Muscle layer of colon (tissue), 2 donors: Measurements from ENCODE around the gene GLI3.

Experiments
- H3K27ac ChIP-seq: one replicate; pipeline ENCODE4 v1.7.0; 2013; ENCODE audit warnings: low read depth, mild to moderate bottlenecking, low read length, moderate library complexity
- H3K27me3 ChIP-seq, 2 donors: one replicate each; pipeline ENCODE4 v1.7.0; 2013; ENCODE audit warnings: low read length in 2 of 2, mild to moderate bottlenecking in 2 of 2; ENCODE audit not compliant: insufficient read depth in 2 of 2, control insufficient read depth in 1 of 2
- H3K36me3 ChIP-seq: one replicate; pipeline ENCODE4 v1.7.0; 2013; ENCODE audit warnings: mild to moderate bottlenecking, low read length; ENCODE audit not compliant: insufficient read depth
- H3K4me1 ChIP-seq: one replicate; pipeline ENCODE4 v1.7.0; 2013; ENCODE audit warnings: mild to moderate bottlenecking, low read length; ENCODE audit not compliant: insufficient read depth
- H3K4me3 ChIP-seq, 2 donors: one replicate each; pipeline ENCODE4 v1.7.0; 2013; ENCODE audit warnings: low read length in 2 of 2, low read depth in 1 of 2, mild to moderate bottlenecking in 1 of 2, moderate library complexity in 1 of 2
- H3K9ac ChIP-seq: one replicate; pipeline ENCODE4 v1.7.0; 2013; ENCODE audit warnings: low read length
- H3K9me3 ChIP-seq: one replicate; pipeline ENCODE4 v1.7.0; 2013; ENCODE audit warnings: mild to moderate bottlenecking, low read length
- donor health status: abdominal sarcoma.
- donor health status: Adenocarcinoma of cecum.

GLI3 gene

DNA sequence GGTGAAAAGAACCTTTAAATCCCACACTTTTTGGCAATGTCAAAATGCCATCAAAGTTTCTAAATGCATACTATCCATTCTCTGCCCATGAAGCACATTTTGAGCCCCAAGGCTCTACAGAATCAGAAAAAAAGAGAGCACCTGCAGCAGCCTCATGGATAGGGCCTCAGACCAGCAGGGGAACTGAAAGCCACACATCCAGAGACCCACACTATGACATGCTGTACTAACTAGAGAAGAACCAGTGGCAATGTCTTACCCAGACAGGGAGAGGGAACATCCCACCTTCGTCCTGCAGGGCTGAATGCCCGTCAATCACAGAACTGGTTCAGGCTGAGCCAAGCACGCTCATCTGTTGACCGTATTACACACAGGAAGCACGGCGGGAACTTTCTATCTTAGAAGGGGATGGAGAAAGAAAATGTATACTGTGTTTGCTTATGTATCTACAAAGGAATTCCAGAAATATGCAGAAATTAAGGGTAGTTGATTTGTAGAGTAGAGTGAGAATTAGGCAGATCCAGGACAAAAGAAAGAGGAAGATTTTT, 237.2 kb downstream of the GLI3 start:
- Histone ChIP-seq H3K27me3 (no peaks in the 10 kb centered on the region), H3K4me1 (peaks cover 33% of the 10 kb centered on the region), H3K36me3 (peaks cover 10% of the 10 kb centered on the region), H3K27ac (no peak overlapping the region), H3K4me3 (no peak overlapping the region), H3K9ac (no peak overlapping the region), H3K9me3 (no peaks in the 10 kb centered on the region)

DNA sequence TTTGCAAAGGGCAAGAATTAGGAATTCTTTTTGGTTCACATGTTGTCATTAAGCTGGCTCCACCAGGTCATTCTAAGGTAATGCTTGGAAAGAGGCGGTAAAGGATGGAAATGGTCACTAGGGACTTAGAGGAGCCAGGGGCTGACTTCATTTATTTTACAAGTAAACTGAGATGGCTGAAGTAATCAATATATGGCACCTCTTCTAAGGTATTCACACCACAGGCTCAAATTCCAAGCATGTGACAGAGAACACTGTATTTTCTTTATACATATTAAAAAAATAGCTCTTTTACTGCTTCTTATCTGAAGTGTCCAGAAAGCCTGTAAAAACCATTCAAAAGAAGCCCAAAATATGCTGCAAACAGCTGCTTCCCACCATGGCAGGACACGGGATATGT, 239.0 kb downstream of the GLI3 start:
- Histone ChIP-seq H3K9me3 (no peaks in the 10 kb centered on the region), H3K27ac (no peak overlapping the region), H3K36me3 (peaks cover 10% of the 10 kb centered on the region), H3K4me3 (no peak overlapping the region), H3K4me1 (peaks cover 50% of the 10 kb centered on the region), H3K27me3 (no peaks in the 10 kb centered on the region), H3K9ac (no peak overlapping the region)

DNA sequence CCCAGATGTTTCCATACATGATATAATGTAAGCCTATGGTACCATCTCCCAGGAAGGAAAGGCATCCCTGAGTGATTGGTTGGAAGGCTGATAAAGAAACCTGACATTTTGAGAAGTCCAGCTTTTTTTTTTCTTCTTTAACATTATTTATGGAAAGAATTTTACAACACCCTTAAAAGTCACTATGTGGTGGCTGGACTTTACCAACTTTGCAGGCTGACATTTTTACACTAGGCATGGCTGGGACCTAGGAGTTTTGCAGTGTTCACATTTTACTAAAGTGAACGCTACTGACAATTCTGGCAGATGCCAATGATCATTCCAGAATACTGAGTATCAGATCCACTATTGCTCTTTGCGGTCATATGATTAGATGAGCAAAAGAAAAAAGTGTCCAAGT, 239.9 kb downstream of the GLI3 start:
- no peak overlapping the region for H3K9ac ChIP-seq
- no peaks in the 10 kb centered on the region for H3K27me3 ChIP-seq
- H3K4me3 ChIP-seq: no peak overlapping the region
- no peaks in the 10 kb centered on the region for H3K9me3 ChIP-seq
- H3K4me1 ChIP-seq: peaks cover 50% of the 10 kb centered on the region
- H3K36me3 ChIP-seq: peaks cover 10% of the 10 kb centered on the region
- H3K27ac ChIP-seq: no peak overlapping the region

DNA sequence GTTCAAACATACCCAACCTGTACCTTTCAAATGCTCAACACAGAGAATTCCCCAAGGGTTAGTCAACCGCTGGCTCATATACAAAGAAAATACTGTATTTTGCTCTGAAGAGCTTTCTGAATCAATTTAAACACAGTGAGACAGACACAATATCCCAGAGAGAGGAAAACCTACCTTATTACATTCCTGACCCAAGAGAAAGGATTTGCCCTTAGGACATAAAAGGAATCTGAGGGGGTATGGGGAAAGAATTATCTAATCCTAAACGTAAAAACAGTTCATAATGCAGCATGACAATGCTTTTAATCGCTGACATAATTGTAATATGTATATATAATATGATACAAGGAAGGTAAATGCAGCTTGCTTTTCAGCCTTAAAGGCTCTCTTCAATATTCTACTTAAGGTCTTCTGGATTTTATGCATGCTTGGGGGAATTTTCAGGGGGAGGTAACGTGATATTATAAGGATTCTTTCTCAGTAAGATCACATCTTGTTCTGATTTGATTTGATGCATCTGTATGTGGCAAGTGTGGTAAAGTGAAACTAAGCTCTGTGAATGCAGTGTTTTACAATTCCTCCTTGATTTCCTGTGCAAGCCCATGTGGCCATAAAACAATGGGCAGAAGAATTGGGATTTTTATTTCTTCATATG, 240.5 kb downstream of the GLI3 start:
- no peak overlapping the region for H3K4me3 ChIP-seq
- H3K27me3 ChIP-seq: no peaks in the 10 kb centered on the region
- H3K9ac ChIP-seq: no peak overlapping the region
- H3K4me1 ChIP-seq: peaks cover 53% of the 10 kb centered on the region
- H3K9me3 ChIP-seq: no peaks in the 10 kb centered on the region
- H3K27ac ChIP-seq: no peak overlapping the region
- H3K36me3 ChIP-seq: peaks cover 10% of the 10 kb centered on the region

DNA sequence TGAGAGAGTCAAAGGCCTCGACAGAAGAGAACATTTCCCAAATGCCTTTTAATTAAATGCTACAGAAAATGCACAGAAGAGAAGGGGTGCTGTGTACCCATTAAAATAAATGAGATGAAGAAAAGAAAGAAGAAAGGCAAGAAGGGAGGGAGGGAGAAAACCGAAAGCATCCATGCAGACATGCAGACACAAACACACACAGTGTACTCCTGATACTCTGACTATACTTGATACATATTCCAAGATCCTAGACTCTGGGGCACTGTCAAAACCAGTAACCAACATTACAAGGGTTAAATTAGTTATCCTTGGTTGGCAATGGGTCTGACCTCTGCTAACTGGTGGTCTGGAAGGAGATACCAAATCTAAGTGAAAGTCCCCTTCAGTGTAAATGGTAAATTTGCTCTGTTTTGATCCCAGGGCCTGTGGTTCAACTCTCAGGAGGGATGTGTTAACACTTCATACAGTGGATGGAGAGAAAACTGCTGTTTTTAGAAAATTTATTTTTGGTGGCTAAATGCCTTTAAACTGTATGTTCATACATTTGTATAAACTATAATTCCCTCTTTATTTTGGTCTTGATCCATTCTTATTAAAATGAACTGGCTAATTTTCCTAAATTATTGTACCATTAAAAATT, 241.3 kb downstream of the GLI3 start:
- H3K27me3 ChIP-seq: no peaks in the 10 kb centered on the region
- no peak overlapping the region for H3K9ac ChIP-seq
- no peak overlapping the region for H3K27ac ChIP-seq
- H3K9me3 ChIP-seq: no peaks in the 10 kb centered on the region
- peaks cover 10% of the 10 kb centered on the region for H3K36me3 ChIP-seq
- no peak overlapping the region for H3K4me3 ChIP-seq
- peaks cover 60% of the 10 kb centered on the region for H3K4me1 ChIP-seq

DNA sequence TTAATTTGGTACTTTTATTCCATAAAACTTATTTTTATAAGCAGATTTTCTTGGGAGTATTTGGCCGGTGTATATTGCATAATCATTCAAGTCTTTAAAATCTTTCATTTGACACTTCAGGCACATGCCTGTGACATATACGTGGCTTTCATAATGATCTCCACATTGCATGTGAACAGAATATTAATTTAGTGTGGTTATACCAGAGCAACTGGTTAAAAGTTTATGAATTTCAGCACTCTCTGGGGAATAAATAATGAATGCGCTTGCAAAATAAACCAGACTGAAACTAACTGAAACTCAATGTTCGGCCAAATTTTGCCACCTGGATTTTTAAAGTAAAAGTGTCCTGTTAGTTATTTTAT, 242.3 kb downstream of the GLI3 start:
- peaks cover 64% of the 10 kb centered on the region for H3K4me1 ChIP-seq
- peaks cover 7% of the 10 kb centered on the region for H3K36me3 ChIP-seq
- H3K4me3 ChIP-seq: no peak overlapping the region
- H3K9ac ChIP-seq: no peak overlapping the region
- no peaks in the 10 kb centered on the region for H3K27me3 ChIP-seq
- H3K9me3 ChIP-seq: no peaks in the 10 kb centered on the region
- H3K27ac ChIP-seq: no peak overlapping the region

DNA sequence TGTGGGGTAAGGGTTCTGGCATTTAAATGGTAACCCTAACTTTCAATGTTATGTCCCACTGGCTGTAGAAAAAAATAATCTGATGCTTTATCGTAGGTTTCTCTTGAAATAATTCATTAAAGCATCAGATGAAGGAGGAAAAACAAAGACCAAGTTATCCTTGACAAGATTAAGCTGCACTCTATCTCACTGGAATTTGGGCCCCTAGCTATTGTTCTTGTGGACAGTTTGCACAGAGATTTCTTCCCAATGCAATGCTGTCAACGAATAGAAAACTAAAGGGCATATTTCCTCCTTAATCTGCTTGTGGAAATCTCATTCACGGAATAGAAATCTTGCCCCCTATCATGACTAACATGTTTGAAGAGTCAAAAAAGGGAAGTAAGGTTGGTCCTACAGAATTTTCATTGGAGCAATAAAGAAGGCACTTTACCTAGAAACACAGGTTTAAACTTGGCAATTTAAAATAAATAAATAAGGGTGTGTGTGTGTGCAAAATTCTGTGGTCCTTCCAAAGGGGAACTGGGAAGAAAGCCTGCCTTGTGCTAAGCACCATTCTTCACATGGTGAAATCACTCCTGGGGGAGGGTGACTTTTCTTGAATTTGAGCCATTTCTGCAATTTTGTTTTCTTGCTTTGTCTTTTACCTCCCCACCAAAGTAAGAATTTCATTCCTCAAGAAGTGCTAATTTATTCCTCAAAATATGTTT, 242.8 kb downstream of the GLI3 start:
- H3K9ac ChIP-seq: no peak overlapping the region
- no peak overlapping the region for H3K27ac ChIP-seq
- H3K4me3 ChIP-seq: no peak overlapping the region
- H3K4me1 ChIP-seq: peaks cover 64% of the 10 kb centered on the region
- no peaks in the 10 kb centered on the region for H3K9me3 ChIP-seq
- H3K36me3 ChIP-seq: peaks cover 4% of the 10 kb centered on the region
- H3K27me3 ChIP-seq: no peaks in the 10 kb centered on the region

DNA sequence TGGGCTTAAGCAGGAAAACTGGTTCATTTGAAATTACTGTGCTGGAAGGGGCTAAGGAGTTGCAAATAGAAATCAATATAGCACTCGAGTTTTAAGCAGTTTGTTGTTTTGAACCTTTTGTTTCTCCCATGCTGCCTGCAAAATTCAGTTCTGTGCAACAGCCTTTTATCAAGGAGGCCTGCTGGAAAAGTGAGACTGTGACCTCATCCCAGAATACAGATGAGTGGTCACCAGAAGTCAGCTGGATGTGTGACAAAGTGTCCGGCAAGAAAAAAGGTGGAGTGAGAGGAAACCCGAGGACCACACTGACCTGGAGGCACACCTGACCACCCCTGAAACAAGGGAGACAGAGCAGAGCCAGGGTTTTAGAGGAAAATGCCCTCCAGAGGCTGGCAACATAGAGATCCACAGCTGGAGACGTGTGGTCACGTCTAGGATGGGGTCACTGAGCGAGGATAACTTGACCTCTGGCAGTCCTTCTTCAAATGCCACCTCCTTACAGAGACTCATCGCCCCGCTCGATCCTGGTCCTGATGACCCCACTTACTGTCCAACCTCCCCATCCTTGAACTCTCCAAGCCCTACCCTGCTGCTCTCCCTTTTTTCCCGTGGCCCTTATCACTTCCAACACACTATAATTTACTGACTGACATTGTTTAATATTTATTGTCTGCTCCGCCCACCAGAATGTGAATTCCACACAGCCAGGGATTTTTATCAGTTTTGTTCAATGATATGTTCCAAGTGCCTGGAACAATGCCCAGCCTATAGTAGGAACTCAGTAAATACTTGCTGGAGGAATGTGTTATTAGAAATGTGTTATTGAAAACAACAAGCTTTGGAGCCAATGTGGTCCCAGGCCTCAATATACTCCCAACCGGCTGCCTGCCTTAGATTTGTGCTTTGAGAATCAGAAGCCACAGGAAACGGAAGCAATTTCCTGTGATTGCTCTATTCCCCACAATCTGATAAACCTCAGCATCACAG, 243.8 kb downstream of the GLI3 start:
- no peaks in the 10 kb centered on the region for H3K9me3 ChIP-seq
- no peak overlapping the region for H3K4me3 ChIP-seq
- H3K9ac ChIP-seq: no peak overlapping the region
- no peaks in the 10 kb centered on the region for H3K36me3 ChIP-seq
- peaks cover 59% of the 10 kb centered on the region for H3K4me1 ChIP-seq
- no peak overlapping the region for H3K27ac ChIP-seq
- no peaks in the 10 kb centered on the region for H3K27me3 ChIP-seq

DNA sequence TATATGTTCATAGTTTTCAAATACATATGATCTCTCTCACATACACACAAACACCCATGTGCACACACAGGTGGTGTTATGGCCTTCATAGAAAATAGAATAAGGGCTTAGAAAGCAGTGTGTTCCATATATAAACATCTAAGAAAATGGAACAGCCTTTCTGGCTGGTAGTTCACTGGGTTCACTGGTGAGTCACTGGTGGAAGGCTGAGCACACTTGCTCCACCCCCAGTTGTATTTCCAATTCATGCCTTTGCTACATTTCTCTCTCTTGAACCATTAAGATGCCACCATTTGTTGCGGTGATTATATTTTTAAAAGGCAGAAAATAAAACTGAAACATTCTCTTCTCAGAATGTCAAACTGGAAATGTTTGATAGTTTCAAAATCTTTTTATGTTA, 252.1 kb downstream of the GLI3 start:
- no peak overlapping the region for H3K9ac ChIP-seq
- no peaks in the 10 kb centered on the region for H3K27me3 ChIP-seq
- H3K27ac ChIP-seq: no peak overlapping the region
- H3K9me3 ChIP-seq: no peaks in the 10 kb centered on the region
- H3K4me3 ChIP-seq: no peak overlapping the region
- H3K36me3 ChIP-seq: no peaks in the 10 kb centered on the region
- peaks cover 25% of the 10 kb centered on the region for H3K4me1 ChIP-seq

DNA sequence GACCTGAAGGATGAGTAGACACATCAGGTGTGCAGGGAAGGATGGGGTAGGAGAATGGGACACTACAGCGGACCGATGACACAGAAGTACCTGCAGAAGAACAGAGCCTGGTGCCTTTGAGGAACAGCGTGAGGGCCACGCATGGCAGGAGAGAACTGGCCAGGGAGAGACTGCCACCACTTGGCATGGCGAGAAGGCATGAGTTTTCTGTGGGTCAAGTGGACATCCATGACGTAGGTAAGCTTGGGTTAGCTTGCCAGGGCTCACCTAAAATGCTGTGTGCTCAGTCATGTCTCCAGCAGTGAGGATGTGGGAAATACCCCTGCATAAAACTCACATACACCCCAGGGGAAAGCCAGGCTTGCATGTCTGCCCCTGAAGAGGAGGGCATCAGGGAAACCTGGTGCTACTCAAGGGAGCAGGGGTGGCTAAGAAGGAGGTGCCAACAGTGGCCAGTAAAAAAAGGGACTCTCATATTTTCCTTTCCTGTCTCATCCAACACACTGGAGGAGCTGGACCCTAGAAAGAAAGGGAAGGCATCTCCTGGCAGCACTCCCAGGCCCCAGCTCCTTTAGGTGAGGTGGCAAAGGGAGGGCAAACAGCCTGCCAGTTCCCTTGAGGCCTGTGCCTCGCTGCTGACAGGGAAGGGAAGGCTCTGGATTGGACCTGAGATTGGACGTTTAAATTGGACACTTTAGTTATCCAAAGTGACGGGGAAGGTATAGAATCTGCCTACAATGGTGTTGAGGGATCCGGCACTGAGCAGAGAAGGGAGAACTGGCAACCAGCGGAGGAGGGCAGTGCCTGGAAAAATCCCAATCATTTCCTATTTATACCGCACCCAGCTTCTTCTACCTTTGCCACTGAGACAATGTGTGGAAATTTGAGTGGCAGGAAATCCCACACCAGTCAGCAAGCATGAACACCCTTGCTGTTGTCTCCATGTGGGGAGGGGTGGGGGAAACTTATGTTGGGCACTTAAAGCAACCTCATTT, 255.7 kb downstream of the GLI3 start:
- Histone ChIP-seq H3K9me3 (no peaks in the 10 kb centered on the region), H3K27ac (peak overlapping the region; percentile 38), H3K4me1 (peaks cover 54% of the 10 kb centered on the region), H3K9ac (no peak overlapping the region), H3K4me3 (no peak overlapping the region), H3K36me3 (peaks cover 8% of the 10 kb centered on the region), H3K27me3 (no peaks in the 10 kb centered on the region)
